Liver (tissue), 3 donors: ENCODE measurements around the gene TESMIN.

ENCODE experiments used
- CTCF ChIP-seq: fragments of 150-350 bp; IDR thresholded peaks from 2 replicates; pipeline ENCODE4 v1.5.1; 2017; ENCODE audit warnings: improper control_type of control experiment, low read depth, low read length; ENCODE audit not compliant: missing input control
- GABPA ChIP-seq, 2 donors: IDR thresholded peaks in 1 of 2; conservative IDR thresholded peaks in 1 of 2; 2 replicates each; pipeline ENCODE4 v1.6.1; 2016; ENCODE audit warnings: antibody characterized with exemption in 2 of 2, mild to moderate bottlenecking in 1 of 2, moderate library complexity in 1 of 2
- RXRA ChIP-seq, 2 donors: IDR thresholded peaks; 2 replicates each; pipeline ENCODE4 v1.6.1; 2017 to 2018; ENCODE audit warnings: antibody characterized with exemption in 2 of 2, mild to moderate bottlenecking in 1 of 2
- TAF1 ChIP-seq: conservative IDR thresholded peaks from 2 replicates; pipeline ENCODE4 v1.6.1; 2016; ENCODE audit warnings: antibody characterized with exemption, mild to moderate bottlenecking
- ZBTB33 ChIP-seq: IDR thresholded peaks from 2 replicates; pipeline ENCODE4 v1.6.1; 2016; ENCODE audit warnings: antibody characterized with exemption
- donor health status: healthy.
- donor health status: healthy.

GRCh38 chr11:68749229-68750123 is 1.8 kb downstream of the TESMIN start:
- TF ChIP-seq RXRA (IDR thresholded peaks at IDR 0.05) (no peak), TAF1 (no peak), CTCF (no peak), ZBTB33 (no peak), GABPA (IDR thresholded peaks at IDR 0.05 in 1 of 2, conservative IDR thresholded peaks at IDR 0.05 in 1 of 2) (no peak)
